ENCODE measurements around the gene APBA2. TPM values are rescaled to one million over a fixed set of nuclear protein-coding genes. Genes with fewer than 3 reads are reported as not detected.
"Not testable (repeated sequence)": the region's sequence is repeated elsewhere in the genome, so short reads cannot be mapped to it uniquely, and the experiment has no call there.

The APBA2 gene
- total and polyA plus RNA-seq, 2 of the 4 experiments (the other 2 are of a cell fraction): 21.7 to 33.0 TPM

- POLR2A ChIA-PET (ENCODE audit: unreplicated experiment); H3K4me1 ChIP-seq (ENCODE audit: control insufficient read depth, insufficient read depth, low read length); BruUV-seq (replicated peaks); H2BK5ac ChIP-seq (ENCODE audit: low read depth, low read length, poor library complexity, severe bottlenecking); intact Hi-C loops (cut with micrococcal nuclease); H2BK20ac ChIP-seq (ENCODE audit: low read depth, low read length); H3K4ac ChIP-seq (ENCODE audit: low read depth, low read length); H4K91ac ChIP-seq (ENCODE audit: insufficient read depth, low read depth, low read length); H3K14ac ChIP-seq (replicated peaks; ENCODE audit: low read depth, low read length); H3K4me2 ChIP-seq (ENCODE audit: low read depth, low read length); H2AK5ac ChIP-seq (ENCODE audit: low read depth, low read length); H3K23ac ChIP-seq (ENCODE audit: low read depth, low read length); H4K8ac ChIP-seq (ENCODE audit: low read depth in 2 of 2, low read length in 2 of 2); H2BK15ac ChIP-seq (ENCODE audit: low read depth, low read length); CTCF ChIA-PET; H3K4me3 ChIP-seq (ENCODE audit: insufficient read depth, low read depth, low read length); in situ Hi-C loops (cut with MboI; ENCODE audit: low sequenced_read_pairs); ATAC-seq (ENCODE audit: low read depth); DNase-seq; H3K36me3 ChIP-seq (ENCODE audit: control insufficient read depth, insufficient read depth, low read length); H3K27me3 ChIP-seq (ENCODE audit: control insufficient read depth, insufficient read depth, low read length); H3K27ac ChIP-seq (ENCODE audit: insufficient read depth, low read length); H2AK9ac ChIP-seq (replicated peaks; ENCODE audit: low read depth, low read length, poor library complexity); H4K5ac ChIP-seq (ENCODE audit: low read depth, low read length); H3K79me1 ChIP-seq (ENCODE audit: low read depth in 1 of 2, low read length in 2 of 2); H3K9me1 ChIP-seq (ENCODE audit: insufficient read depth, low read length); H3K9me3 ChIP-seq (ENCODE audit: control insufficient read depth, insufficient read depth, low read length); H4K20me1 ChIP-seq (ENCODE audit: insufficient read depth, low read length); H3K9ac ChIP-seq (ENCODE audit: low read depth, low read length); dilution Hi-C loops (cut with HindIII; ENCODE audit: low sequenced_read_pairs, unreplicated experiment); H3K56ac ChIP-seq (ENCODE audit: extremely low read depth, insufficient read depth, low read length); H3K18ac ChIP-seq (ENCODE audit: low read depth, low read length); H2BK120ac ChIP-seq (ENCODE audit: low read depth, low read length); H2AFZ ChIP-seq (replicated peaks; ENCODE audit: low read length, poor library complexity): not testable (repeated sequence)
- WGBS, 2 experiments (ENCODE audit: extremely low coverage in 2 of 2, insufficient read length in 1 of 2): no CpG with 5 or more reads among the region's 31 CpGs
These were observed 36.0 kb upstream of the APBA2 start for GRCh38 chr15:28849766-28850165.

GRCh38 chr15:28853654-28854053, 32.1 kb upstream of the APBA2 start:
- H3K27ac ChIP-seq (ENCODE audit: insufficient read depth, low read length); H3K36me3 ChIP-seq (ENCODE audit: control insufficient read depth, insufficient read depth, low read length); H3K79me1 ChIP-seq (ENCODE audit: low read depth in 1 of 2, low read length in 2 of 2); in situ Hi-C loops (cut with MboI; ENCODE audit: low sequenced_read_pairs); H2BK15ac ChIP-seq (ENCODE audit: low read depth, low read length); dilution Hi-C loops (cut with HindIII; ENCODE audit: low sequenced_read_pairs, unreplicated experiment); H2BK20ac ChIP-seq (ENCODE audit: low read depth, low read length); H3K9ac ChIP-seq (ENCODE audit: low read depth, low read length); H3K23ac ChIP-seq (ENCODE audit: low read depth, low read length); H2BK120ac ChIP-seq (ENCODE audit: low read depth, low read length); H3K9me1 ChIP-seq (ENCODE audit: insufficient read depth, low read length); H3K4me2 ChIP-seq (ENCODE audit: low read depth, low read length); H2BK5ac ChIP-seq (ENCODE audit: low read depth, low read length, poor library complexity, severe bottlenecking); CTCF ChIA-PET; H3K9me3 ChIP-seq (ENCODE audit: control insufficient read depth, insufficient read depth, low read length); H3K4me3 ChIP-seq (ENCODE audit: insufficient read depth, low read depth, low read length); H3K56ac ChIP-seq (ENCODE audit: extremely low read depth, insufficient read depth, low read length); H3K18ac ChIP-seq (ENCODE audit: low read depth, low read length); H2AFZ ChIP-seq (replicated peaks; ENCODE audit: low read length, poor library complexity); DNase-seq; intact Hi-C loops (cut with micrococcal nuclease); H4K20me1 ChIP-seq (ENCODE audit: insufficient read depth, low read length); H4K5ac ChIP-seq (ENCODE audit: low read depth, low read length); H4K8ac ChIP-seq (ENCODE audit: low read depth in 2 of 2, low read length in 2 of 2); H4K91ac ChIP-seq (ENCODE audit: insufficient read depth, low read depth, low read length); H2AK9ac ChIP-seq (replicated peaks; ENCODE audit: low read depth, low read length, poor library complexity); H2AK5ac ChIP-seq (ENCODE audit: low read depth, low read length); ATAC-seq (ENCODE audit: low read depth); H3K14ac ChIP-seq (replicated peaks; ENCODE audit: low read depth, low read length); H3K4me1 ChIP-seq (ENCODE audit: control insufficient read depth, insufficient read depth, low read length); H3K27me3 ChIP-seq (ENCODE audit: control insufficient read depth, insufficient read depth, low read length); BruUV-seq (replicated peaks); H3K4ac ChIP-seq (ENCODE audit: low read depth, low read length): not testable (repeated sequence)
- POLR2A ChIA-PET (ENCODE audit: unreplicated experiment): interaction anchor here (0.6 kb wide), 1 partner anchor 119 kb away, joined by 3 read pairs; no protein-coding TSS in a partner anchor
- 0% methylated on average over 1 of the region's 5 CpGs; no CpG with 5 or more reads in 1 of the 2 experiments for WGBS, 2 experiments (ENCODE audit: extremely low coverage in 2 of 2, insufficient read length in 1 of 2)
